DLD1 (cell line): ENCODE measurements around the gene PRKAR1B.

Source experiments
- in situ Hi-C: cut with HindIII; loops from 2 replicates; pipeline ENCODE4 v1.10.0; 2017; ENCODE audit warnings: low sequenced_read_pairs

PRKAR1B gene

DNA sequence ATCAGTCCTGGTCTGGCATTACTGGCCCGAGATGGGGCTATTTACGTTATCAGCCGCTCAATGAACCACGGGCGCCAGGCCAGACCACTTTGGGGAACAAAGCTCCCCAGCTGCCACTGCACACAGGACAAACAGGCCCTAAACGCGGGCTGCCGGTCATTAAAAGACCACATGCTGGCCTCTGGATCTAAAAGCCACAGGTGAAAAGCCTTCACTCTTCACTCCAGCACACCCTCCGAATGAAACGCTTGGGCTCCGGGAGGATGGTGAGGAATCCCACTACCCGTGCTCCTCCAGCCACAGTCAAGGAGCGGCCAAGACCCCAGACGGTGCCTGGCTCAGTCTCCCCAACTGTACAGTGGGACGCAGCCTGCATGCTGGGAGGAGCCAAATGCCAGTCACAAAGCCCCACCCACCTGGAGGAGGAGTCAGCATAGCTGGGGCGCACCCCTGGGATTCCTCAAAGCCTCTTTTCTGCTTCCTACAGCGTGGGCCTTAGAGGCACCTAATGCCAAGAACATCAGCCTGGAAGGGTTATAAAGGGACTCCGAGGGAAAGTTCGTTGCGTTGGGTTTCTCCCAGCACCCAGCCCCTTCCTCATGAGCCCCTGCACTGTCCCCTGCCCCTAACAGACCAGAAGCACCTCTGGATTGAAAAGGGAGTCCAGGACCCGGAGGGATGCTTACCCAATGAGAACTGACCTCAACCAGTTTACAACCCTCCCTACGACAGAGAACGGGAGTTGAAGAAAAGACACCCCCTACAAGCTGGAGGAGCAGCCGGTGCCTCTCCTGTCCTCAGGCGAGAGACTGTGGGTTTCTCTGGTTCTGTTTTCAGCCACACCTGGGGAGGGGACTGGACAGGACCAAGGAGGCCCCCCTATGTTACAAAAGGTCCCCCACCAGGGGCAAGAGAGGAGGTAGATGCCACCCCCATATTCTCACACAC lies 212.2 kb downstream of the PRKAR1B start:
- in situ Hi-C loops, result no loop called here

DNA sequence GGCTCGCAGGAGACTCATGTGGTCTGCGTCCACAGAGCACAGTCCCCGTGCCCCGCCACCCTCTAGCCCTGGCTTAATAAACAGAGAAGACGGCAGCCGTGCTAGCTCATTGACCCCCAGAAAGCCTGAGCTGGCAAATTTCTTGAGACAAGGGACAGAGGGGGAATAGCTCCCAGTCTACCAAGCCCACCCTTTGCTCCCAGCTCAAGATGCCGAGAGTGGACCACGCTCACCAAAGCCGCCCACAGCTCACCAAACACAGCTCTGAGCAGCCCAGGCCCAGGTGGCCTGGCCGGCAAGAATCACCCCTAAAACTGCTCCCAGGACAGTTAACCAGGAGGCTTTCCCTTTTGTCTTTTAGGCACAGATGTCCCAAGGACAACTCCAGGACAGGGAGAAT lies 212.8 kb downstream of the PRKAR1B start:
- in situ Hi-C loops, result no loop called here

DNA sequence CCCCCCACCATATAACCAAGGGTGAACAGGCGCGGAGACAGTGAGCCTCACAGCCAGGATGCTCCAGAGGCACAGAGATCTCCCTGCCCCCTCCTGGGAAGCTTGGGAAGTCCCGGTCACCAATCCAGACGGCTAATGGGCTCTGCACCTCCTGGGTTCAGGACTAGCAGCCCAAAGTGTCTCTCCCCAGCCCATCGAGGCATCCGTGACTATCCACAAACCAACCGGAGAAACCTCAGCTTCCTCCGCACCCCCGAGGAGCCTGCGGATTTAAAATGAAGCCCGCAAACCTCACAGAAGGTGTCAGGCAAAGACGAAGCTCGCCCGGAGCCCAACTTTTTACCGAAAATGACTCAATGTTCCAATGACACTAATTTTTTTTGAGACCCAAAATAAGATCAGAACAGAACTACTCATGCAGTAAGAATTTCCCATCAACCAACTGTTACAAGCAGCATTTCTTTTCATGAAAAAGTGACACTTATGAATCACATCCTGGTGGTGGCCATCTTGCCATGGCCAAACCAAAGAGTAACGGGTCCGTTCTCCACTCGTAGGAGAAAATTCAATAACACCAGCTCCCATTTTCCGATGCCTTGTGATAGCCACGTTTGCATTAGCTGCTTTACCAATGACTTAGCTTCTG lies 213.4 kb downstream of the PRKAR1B start:
- in situ Hi-C loops, result no loop called here

DNA sequence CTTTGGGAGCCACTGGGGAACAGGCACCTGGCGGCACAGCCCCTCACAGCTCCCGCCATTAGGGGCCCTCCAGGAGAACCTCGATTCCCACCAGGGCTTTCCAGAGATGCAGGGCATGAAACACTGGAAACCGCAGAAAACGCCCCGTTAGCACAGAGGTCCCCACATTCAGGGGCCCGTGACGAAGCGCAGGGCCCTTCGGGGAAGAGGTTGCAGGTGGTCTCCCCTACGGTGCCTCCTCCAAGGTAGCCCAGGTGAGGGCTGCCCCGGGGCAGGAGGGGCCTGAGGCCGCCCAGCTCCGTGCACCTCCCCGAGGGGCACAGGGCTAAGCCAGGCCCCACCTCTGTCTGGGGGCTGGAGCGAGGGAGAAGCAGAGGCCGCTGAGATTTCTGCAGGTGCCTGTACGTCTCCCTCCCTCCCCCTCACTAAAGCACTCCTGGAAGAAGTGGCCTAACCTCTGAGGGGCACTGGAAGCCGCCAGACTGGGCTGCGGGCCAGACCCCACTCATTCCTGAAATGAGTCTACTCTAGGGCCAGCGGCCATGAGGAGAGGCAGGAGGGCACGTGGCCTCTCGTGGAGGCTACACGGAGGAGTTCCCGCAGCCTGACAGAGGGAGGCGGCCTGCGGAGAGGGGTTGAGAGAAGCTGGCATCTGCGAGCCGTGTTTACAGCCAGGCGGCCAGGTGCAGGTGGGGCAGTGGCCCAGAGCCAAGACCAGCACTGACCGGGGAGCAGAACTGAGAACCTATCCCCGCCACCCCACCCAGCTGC lies 214.4 kb downstream of the PRKAR1B start:
- in situ Hi-C loops, result no loop called here

DNA sequence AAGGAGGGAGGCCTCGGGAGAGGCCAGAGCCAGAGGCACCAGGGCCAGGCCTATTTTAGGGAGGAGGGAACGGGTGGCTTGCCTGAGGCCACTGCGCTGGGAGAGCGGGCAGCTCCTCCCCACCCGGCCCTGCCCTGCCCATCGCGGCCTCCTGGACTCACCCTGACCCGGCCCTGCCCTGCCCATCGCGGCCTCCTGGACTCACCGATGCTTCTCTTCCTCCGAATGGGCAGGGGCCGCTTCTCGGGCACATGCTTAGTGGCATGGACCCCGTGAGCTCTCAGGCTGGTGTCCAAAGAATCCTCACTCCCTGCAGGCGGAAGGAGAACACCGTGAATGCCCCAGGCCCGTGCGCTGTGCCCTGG lies 215.0 kb downstream of the PRKAR1B start:
- in situ Hi-C loops, result no loop called here

DNA sequence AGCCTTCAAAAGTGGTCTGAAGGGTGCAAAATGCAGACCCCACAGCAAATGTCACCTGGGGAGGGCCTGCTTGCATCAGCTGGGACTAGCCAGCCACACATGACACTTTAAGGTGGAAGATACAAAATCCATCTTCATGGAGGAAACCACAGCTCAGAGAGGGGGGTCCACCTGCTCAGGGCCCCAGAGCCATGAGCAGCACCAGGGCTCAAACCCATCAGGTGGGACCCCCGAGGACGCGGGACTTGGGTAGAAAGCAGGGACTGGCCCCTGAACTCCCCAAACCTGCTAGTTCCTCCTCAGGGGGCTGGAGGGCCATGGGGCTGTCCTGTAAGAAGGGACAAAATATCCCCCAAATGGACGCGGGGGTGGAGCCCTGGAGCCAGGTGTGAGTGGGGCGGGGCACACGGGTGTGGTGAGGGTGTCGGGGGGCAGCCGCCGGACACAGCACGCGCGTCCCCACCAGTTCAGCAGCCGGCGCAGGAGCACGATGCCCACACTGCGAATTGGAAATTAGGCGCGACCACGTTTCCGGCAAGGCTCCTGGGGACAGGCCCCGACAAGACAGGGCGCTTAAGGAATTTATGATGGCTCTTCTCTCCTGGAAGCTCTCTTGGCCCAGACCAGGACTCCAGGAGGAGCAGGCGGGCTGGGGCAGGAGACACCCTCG lies 215.5 kb downstream of the PRKAR1B start:
- in situ Hi-C loops, result no loop called here

DNA sequence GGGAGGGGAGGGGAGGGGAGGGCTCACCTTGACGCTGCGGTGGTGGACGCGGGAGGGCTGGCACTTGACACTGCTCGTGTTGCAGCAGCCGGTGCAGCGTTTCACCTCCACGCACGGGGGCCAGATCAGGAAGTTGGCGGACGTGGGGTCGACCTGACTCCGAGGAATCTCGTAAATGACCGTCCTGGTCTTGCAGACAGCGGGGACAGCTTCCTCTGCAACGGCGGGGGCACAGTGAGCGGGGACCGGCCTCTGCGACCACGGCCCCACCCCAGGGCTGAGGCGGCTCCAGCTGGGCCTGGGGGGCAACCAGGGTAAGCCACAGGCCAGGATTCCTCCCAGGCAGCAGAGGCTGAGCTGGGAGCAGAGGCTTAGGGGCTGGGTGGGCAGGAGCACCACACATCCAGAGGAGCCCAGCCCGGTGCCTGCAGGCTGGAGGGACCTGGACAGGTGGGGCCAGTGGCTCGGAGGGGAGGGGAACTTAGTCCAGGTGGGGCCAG lies 216.2 kb downstream of the PRKAR1B start:
- in situ Hi-C loops, result no loop called here

DNA sequence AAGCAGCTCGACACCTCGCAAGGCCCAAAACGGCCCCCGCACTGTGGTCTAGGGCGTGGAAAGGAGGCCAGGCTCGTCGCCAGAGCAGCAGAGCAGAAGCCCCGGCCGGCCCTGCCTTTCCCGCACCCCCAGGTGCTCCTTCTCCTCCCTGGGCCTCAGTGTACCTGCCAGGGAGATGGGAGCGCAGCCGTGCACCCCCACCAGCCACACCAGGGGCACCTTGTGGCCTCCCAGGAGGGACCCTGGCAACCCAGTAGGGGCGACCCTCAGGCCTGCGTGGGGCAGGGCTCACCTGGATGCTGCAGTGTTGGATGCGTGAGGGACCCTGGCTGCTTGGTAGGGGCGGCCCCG lies 217.0 kb downstream of the PRKAR1B start:
- in situ Hi-C loops, result no loop called here

DNA sequence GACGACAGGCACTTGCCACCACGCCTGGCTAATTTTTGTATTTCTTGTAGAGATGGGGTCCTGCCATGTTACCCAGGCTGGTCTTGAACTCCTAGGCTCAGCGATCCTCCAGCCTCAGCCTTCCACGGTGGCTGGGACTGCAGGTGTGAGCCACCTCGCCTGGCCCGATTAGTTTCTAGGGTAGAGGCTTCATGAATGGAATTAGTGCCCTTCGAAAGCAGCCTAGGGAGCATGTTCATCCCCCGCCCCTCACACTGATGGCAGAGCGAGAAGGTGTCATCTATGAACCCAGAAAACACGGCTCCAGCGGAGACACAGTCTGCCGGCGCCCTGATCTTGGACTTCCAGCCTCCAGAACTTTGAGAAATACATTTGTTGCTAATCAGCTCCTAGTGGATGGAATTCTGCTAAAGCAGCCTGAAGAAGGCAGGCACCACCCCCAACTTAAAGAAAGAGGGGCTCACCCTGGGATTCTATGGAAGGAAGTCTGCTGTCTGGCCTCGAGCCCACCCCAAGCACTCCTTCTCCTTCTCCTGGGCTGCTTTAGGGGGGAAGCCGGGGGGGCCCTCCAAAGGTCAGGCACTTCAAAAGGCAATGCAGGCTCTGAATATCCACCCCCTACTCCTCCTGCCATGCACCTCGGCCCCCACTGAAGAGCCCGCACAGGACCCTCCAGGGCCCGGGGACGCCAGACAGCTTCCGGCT lies 217.5 kb downstream of the PRKAR1B start:
- in situ Hi-C loops, result no loop called here

DNA sequence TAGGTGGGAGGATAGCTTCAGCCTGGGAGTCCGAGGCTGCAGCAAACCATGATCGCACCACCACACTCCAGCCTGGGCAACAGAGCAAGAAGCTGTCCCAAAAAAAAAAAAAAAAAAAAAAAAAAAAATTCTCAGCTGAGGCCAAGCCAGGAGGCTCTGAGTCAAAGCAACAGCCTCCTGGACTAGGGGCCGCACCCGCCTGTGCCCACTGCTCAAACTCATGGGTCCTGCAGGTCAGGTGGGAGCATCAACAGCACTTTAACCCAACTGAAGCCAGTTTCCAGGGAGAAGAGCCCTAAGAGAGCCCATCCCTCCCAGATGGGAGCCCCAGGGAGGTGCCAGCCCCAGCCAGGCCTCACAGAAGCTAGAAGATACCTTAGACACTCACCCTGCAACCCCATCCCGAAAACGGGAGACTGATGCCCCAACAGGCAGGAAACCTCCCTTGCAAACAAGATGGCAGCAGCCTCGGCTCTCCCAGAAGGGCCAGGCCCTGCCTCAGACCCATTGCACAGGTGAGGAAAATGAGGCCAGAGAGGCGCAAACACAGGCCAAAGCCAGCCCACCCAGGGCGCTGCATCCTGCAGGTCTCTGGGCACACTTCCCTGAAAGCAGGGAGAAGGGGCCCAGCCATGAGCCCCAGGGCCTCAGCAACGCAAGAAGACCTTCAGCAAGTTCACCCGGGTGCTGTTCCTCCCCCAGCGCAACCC lies 218.5 kb downstream of the PRKAR1B start:
- in situ Hi-C loops, result no loop called here

DNA sequence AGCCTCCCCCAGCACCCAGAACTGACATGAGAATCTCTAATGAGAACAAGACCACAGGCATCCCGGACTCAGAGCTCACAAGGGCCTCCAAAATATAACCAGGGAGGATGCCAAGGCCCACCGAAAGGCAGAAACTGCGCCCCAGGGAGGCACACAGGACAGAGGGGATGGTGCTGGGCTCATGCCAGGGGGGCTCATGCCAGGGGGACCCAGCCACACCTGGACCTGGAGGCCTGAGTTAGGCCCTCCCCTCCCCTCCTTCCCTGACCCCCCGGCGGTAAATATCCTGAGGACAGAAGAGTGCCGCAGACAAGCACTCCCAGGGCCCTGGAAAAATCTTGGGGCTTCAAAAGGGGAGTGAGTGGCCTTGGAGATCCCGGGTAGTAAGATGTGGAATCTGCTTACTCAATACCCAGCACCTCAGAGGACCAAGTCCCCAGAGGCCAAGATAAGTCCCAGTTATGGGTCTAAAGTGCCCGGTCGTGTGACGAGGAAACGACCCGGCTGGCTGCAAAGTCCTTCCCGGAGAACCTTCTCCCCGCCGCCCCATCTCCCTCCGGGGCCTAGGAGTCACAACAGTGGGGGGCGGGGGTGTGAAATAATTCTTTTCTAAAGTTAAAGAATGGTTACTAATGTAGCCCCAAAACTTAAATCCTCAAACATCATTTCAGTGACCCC lies 219.3 kb downstream of the PRKAR1B start:
- in situ Hi-C loops, result no loop called here

DNA sequence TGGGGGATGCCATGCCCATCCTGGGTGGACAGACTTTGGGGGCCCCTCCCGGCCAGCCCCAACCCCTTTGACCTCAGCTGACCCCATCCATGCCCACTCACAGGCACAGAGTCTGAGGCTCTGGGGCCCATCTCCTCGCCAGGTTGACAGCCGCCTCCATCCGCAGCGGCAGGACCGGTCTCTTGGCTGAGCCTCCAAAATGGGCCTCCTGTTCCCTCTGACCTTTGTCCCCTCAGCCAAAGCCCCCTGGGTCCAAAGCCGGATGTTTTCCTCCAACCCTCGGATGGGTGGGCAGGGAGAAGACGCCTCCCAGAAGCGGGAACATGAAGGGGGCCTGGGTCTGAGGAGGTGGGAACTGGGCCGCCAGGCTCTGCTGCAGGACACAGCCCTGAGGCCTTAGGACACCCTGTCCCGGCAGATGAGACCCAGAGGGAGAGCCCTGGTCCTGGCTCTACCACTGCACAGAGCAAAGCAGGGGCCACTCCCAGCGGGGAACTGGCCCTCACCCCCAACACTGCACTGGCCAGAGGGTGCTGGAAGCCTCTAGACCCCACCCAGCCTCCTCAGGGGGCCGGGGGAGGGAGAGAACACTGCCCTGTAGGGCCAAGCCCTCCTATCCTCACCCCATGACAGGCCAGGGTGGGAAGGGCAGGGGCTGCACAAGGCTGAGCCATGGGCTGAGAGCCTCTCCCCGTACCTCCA lies 220.0 kb downstream of the PRKAR1B start:
- in situ Hi-C loops, result no loop called here

DNA sequence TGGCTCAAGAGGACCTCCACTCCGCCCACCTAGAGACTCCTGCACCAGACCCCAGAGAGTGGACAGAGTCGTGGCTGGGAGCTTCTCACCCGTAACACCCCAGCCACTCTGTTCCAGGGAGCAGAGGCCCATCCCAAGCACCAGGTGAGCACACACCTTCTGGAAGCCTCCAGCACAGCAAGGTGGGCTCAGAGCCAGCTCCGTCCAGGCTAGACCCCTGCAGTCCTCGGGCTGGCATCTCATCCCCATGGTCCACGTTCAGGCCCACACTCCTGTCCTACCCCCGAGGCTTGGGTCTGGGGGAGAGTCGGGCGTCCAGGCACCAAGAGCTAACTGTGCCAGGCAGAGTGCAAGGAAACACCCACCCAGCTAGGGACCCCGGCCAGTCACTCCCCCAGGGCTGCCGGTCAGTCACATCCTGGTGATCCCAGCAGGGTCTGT lies 220.7 kb downstream of the PRKAR1B start:
- in situ Hi-C loops, result no loop called here

DNA sequence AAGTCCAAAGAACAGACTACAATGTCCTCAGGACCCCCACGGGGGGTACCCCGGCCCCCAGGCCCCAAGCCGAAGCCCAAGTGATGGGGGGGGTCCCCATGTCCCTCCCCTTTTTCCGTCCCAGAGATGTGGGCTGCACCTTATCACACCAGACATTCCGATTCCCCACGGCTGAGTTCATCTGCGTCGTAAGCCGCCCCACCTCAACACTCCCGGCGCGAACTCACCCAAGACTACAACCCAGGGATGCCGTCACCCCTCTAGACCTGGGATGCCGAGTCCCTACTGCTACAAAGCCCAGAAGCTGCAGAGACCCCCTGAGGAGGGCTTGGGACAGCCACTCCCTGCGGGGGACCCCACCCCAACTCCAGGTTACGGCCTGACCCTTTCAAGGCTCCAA lies 221.9 kb downstream of the PRKAR1B start:
- in situ Hi-C loops, result no loop called here

DNA sequence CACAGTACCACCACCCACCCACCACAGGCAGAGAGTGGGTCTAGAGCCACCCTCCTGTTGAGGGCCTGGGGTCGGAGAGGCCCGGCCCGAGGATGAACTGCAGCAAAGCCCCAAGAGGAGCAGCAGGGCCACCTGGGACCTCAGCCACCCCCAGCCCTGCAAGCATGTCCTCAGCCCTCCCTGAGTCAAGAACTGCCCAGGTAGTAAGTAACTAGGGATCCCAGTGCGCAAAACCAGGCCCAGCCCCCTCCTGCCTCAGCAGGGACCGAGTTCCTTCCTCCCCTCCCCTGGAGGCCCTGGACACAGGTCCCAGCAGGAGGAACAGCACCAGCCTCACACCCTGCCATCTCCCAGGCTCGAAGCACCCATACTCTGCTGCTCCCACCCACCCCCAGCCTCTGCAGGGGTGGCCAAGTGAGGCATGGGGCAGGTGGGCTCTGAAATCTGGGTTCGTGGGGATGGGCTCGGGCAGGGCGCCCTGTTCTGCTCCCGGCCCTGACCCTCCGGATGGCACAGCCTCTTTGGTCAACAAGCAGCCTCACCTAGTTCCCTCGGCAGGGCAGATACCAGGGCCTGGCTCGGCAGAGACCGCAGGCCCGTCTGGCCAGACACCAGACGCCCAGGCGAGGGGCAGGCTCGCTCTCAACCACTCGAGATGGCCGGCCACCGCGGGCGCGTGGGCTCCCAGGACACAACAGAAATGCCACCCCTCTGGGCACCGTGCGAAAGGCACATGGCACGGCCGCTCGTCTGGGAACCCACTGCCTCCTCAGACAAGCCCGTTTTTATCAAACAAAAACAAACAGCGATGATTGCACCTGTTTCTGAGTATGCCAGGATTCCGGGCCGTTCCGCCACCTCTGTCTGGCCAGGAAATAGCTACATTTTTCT lies 222.6 kb downstream of the PRKAR1B start:
- in situ Hi-C loops, result no loop called here

DNA sequence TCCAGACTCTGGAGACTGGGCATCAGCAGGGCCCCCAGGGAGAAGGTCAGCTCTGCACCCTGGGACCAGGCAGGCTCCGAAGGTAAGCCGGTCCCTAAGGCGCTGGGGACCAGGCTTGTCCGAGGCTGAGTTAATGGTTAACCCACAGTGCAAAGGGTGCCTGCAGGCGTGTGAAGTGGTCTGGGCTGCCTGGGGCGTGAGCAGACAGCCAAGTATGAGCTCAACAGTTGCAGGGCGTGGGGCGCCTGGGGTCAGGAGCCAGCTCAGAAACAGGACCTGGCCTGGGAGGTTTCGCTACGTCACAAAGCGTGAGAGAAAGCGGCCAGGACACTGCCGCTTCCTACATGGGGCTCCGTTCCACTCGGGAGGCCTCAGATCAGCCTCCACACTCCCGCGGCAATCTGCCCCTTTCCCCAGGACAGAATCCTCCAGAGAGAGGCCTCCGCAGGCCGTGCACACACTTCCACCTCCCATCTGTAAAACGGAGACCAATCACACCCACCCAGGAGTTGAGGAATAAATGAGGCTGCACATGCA lies 223.4 kb downstream of the PRKAR1B start:
- in situ Hi-C loops, result no loop called here

DNA sequence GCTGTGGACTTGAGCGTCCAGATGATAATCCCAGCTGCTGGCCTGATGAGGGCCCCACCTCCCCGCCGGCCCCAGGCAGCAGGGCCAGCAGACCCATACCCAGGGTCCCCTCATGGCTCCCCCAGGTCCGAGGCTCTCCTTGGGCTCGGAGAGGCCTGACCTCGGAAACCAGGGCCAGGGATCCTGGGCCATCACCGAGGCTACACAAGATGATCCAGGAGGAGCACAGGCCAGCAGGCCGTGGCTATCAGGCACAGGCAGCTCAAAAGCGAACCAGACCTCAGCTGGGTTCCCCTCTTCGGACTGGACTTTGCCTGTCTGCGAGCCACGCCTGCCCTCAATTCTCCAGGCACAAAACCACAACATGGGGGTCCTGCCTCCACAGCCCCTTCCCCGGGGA lies 224.8 kb downstream of the PRKAR1B start:
- in situ Hi-C loops, result no loop called here
